Lower leg skin (tissue), 3 donors: ENCODE measurements around the gene BAHCC1.

Experiments used
- CTCF ChIP-seq, 3 donors: fragments of 450-650 bp; IDR thresholded peaks; one replicate each; pipeline ENCODE4 v1.5.1; 2016; ENCODE audit warnings: antibody characterized with exemption in 3 of 3, mild to moderate bottlenecking in 3 of 3, moderate library complexity in 2 of 3
- POLR2A ChIP-seq, 2 donors: fragments of 450-650 bp; IDR thresholded peaks; one replicate each; pipeline ENCODE4 v1.6.1; 2016 to 2017; ENCODE audit warnings: antibody characterized with exemption in 2 of 2, mild to moderate bottlenecking in 1 of 2, moderate library complexity in 1 of 2

GRCh38 chr17:81452551-81452950 is 57.3 kb downstream of the BAHCC1 start:
- no peak for TF ChIP-seq CTCF (IDR thresholded peaks at IDR 0.05)
- no peak for TF ChIP-seq POLR2A (IDR thresholded peaks at IDR 0.05)
